Calu3 (cell line): Measurements from ENCODE around the gene GINS1. TPM values are rescaled to one million over a fixed set of nuclear protein-coding genes. Genes with fewer than 3 reads are reported as not detected.

Experiments used
- BruUV-seq: library from RNA; stranded (reverse); fragments of 400-500 nt; replicated peaks from 2 replicates; lab custom pipeline; 2021; lab: Mats Ljungman, UMichigan
- CTCF ChIA-PET: fragments of 300-600 bp; sonication (Branson Sonifier 250); formaldehyde crosslinking; loops from one replicate; lab custom pipeline; 2022; ENCODE audit warnings: antibody characterized with exemption; lab: Charles Lee
- DNase-seq: peaks from one replicate; pipeline ENCODE4 v3.0.0; 2022
- H3K27ac Mint-ChIP-seq: one replicate; pipeline ENCODE4 v1.8.0; 2022; ENCODE audit warnings: mixed read lengths; ENCODE audit not compliant: unreplicated experiment
- H3K27me3 Mint-ChIP-seq: one replicate; pipeline ENCODE4 v1.8.0; 2022; ENCODE audit warnings: mixed read lengths; ENCODE audit not compliant: unreplicated experiment
- H3K36me3 Mint-ChIP-seq: one replicate; pipeline ENCODE4 v1.8.0; 2022; ENCODE audit warnings: mild to moderate bottlenecking, moderate library complexity, mixed read lengths; ENCODE audit not compliant: insufficient read depth, unreplicated experiment
- H3K4me1 Mint-ChIP-seq: one replicate; pipeline ENCODE4 v1.8.0; 2022; ENCODE audit warnings: mild to moderate bottlenecking, low read depth, mixed read lengths; ENCODE audit not compliant: unreplicated experiment
- H3K4me3 Mint-ChIP-seq: one replicate; pipeline ENCODE4 v1.8.0; 2022; ENCODE audit warnings: mild to moderate bottlenecking, low read depth, moderate library complexity, mixed read lengths; ENCODE audit not compliant: unreplicated experiment
- H3K9me3 Mint-ChIP-seq: one replicate; pipeline ENCODE4 v1.8.0; 2022; ENCODE audit warnings: low read depth, mixed read lengths; ENCODE audit not compliant: unreplicated experiment
- CTCF ChIP-seq: fragments of 200-600 bp; IDR thresholded peaks from one replicate; pipeline ENCODE4 v1.8.0; 2022; ENCODE audit warnings: antibody characterized with exemption; ENCODE audit not compliant: unreplicated experiment
- intact Hi-C: fragments of 100-400 bp; cut with micrococcal nuclease; formaldehyde crosslinking; loops from one replicate; pipeline ENCODE4 v1.10.0; 2022; ENCODE audit not compliant: unreplicated experiment
- total RNA-seq: library from RNA; stranded (reverse); gene quantifications from 2 replicates; pipeline ENCODE4 v1.2.3, GENCODE V29; 2022

Gene GINS1
- total RNA-seq, 1 experiment from 2014 or later, result 10.3 TPM

DNA sequence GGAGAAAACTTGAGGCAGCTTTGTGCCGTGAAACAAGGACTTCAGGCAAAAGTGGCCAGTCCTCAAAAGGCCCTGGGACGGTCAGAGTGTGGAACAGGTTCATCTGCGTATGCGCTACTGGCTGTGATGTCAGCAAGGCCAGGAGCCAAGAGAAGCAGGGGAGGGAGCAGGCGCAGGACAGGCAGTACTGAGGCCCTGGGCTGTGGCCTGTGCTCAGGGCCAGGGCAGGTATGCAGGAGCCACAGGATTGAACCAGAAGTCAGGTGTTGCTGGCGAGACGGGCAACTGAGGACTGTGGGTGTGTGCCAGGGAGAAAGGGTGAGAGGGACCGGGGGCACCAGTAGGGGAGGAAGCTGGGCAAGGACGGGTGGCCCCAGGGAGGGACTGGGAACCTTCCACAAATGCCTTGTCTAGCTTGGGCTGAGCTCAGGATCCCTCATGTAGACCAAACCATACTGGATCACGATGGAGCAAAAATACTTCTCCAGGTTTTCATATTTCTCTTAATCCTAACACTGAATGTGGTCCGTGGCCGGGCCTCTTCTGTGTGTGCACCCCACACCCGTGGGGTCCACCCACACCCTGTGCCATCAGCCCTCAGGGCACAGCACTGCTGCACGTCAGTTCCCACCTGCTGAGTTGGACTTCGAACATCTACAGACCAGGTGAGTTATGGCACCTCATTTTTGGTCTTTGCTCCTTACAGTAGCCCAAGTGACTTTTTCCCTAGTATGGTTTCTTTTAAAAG lies 46.9 kb downstream of the GINS1 start:
- Mint-ChIP-seq H3K27ac (no peak overlapping the region), H3K4me1 (no peaks in the 10 kb centered on the region), H3K36me3 (no peaks in the 10 kb centered on the region), H3K27me3 (no peaks in the 10 kb centered on the region), H3K4me3 (no peak overlapping the region), H3K9me3 (no peaks in the 10 kb centered on the region)
- no peak for TF ChIP-seq CTCF
- BruUV-seq, result no TSS peak
- intact Hi-C loops, result no loop called here
- DNase-seq, result no peak
- CTCF ChIA-PET, result no interaction called here

DNA sequence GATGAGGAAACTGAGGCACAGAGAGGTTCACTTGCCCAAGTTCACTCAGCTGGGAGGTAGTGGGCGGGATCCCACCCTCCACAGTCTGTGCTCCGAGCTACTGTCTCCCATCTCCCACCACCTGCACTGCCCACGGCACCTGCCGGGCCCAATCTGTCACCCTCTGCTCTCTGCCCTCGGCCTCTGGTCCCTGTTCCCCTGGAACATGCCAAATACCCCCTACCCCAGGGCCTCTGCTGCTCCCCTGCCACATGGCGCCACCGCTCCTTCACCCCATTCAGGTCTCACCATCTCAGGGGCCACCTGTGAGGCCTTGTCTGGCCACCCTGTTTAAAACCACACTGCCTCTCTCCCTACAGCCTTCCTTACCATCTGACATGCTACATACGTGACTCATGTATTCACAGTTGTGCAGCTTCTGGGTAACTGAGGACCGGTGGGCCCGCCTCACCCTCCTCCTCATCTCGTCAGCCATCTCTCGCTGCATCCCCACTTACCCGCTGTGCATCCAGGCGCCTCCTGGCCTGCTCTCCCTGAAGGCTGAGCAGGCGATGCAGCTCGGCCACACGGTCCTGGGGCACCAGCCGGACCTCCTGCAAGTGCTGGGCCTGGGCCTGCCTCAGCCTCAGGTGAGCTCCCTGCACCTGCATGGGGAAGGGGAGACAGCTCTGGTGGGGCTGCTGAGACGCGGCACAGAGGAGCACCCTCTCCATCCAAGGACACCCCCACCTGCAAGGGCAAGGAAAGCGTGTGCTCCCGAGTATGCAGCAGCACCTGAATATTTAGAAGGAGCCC lies 50.6 kb downstream of the GINS1 start:
- Mint-ChIP-seq H3K4me3 (no peak overlapping the region), H3K36me3 (no peaks in the 10 kb centered on the region), H3K4me1 (no peaks in the 10 kb centered on the region), H3K27me3 (no peaks in the 10 kb centered on the region), H3K9me3 (no peaks in the 10 kb centered on the region), H3K27ac (no peak overlapping the region)
- no peak for DNase-seq
- CTCF ChIA-PET, result no interaction called here
- TF ChIP-seq CTCF, result no peak
- no TSS peak for BruUV-seq
- intact Hi-C loops, result no loop called here

DNA sequence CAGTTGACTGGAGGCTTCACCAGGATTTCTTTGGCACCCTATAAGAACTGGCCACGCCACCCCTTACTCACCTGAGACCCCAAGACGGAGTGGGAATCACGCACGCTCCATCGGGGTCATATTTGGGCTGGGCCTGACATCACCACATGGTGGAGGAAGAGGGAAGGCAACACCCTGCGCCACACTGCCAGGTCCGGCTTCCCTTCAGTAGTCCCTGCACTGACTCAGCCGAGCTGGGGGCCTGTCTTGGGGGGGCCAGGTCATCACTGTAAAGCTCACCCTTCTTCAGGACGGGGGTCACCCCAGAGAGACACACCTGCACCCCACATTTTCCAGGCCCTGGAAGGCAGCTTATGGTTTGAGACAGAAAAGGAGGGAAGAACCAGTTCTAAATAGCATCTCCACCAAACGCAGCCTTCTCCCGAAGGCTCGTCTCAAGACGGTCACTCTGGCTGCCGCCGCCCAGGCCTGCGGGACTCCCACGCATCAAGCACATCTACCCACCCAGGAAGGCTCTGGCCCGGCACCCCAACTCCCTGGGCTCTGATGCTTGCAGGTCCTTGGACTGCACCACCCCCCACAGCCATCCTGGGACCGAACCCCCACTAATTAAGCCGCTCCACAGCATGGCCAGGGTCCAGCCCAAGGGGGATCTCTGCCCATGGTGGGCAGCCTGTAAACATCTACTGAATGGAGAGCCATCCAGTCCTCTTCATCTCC lies 51.8 kb downstream of the GINS1 start:
- CTCF ChIA-PET, result interaction anchor here (0.6 kb wide), 1 partner anchor 28 kb away, joined by 3 read pairs; no protein-coding TSS in a partner anchor
- H3K4me3 Mint-ChIP-seq, result no peak overlapping the region
- TF ChIP-seq CTCF, result no peak
- H3K36me3 Mint-ChIP-seq, result no peaks in the 10 kb centered on the region
- H3K9me3 Mint-ChIP-seq, result no peaks in the 10 kb centered on the region
- no peaks in the 10 kb centered on the region for H3K27me3 Mint-ChIP-seq
- DNase-seq, result no peak
- H3K4me1 Mint-ChIP-seq, result no peaks in the 10 kb centered on the region
- H3K27ac Mint-ChIP-seq, result no peak overlapping the region
- BruUV-seq, result no TSS peak
- intact Hi-C loops, result no loop called here

- Mint-ChIP-seq H3K36me3 (no peaks in the 10 kb centered on the region), H3K9me3 (no peaks in the 10 kb centered on the region), H3K27ac (no peak overlapping the region), H3K4me1 (no peaks in the 10 kb centered on the region), H3K27me3 (no peaks in the 10 kb centered on the region), H3K4me3 (no peak overlapping the region)
- CTCF ChIA-PET, result no interaction called here
- intact Hi-C loops, result no loop called here
- BruUV-seq, result no TSS peak
- no peak for DNase-seq
- no peak for TF ChIP-seq CTCF
Measured at GRCh38 chr20:25459916-25460535, 52.6 kb downstream of the GINS1 start.
